GM23248 (cell line): Measurements from ENCODE around the gene RPUSD2. TPM values are rescaled to one million over a fixed set of nuclear protein-coding genes. Genes with fewer than 3 reads are reported as not detected.

ENCODE experiments used
- DNase-seq: peaks from one replicate; pipeline ENCODE4 v3.0.0-alpha.2; 2015
- H2AFZ ChIP-seq: fragments of 200-600 bp; sonication (generic); 2 replicates; pipeline ENCODE4 v1.6.1; 2016; ENCODE audit warnings: antibody characterized with exemption
- H3F3A ChIP-seq: fragments of 200-600 bp; sonication (generic); 2 replicates; pipeline ENCODE4 v1.6.1; 2016; ENCODE audit warnings: mild to moderate bottlenecking, antibody characterized with exemption, mixed run types; ENCODE audit not compliant: insufficient read depth
- H3K27ac ChIP-seq: fragments of 200-600 bp; sonication (generic); 2 replicates; pipeline ENCODE4 v1.5.1; 2016; ENCODE audit warnings: mild to moderate bottlenecking
- H3K27me3 ChIP-seq: fragments of 200-600 bp; sonication (generic); replicated peaks from 2 replicates; pipeline ENCODE4 v1.6.1; 2016; ENCODE audit warnings: mild to moderate bottlenecking; ENCODE audit not compliant: insufficient read depth
- H3K36me3 ChIP-seq: fragments of 200-600 bp; sonication (generic); 2 replicates; pipeline ENCODE4 v1.6.1; 2016; ENCODE audit warnings: low read depth, mild to moderate bottlenecking
- H3K4me1 ChIP-seq: fragments of 200-600 bp; sonication (generic); 2 replicates; pipeline ENCODE4 v1.6.1; 2016; ENCODE audit warnings: mild to moderate bottlenecking; ENCODE audit not compliant: insufficient read depth
- H3K4me2 ChIP-seq: fragments of 200-600 bp; sonication (generic); one replicate; pipeline ENCODE4 v1.6.1; 2016; ENCODE audit warnings: mild to moderate bottlenecking; ENCODE audit not compliant: unreplicated experiment
- H3K4me3 ChIP-seq: fragments of 200-600 bp; sonication (generic); 2 replicates; pipeline ENCODE4 v1.5.1; 2016; ENCODE audit warnings: mild to moderate bottlenecking
- H3K79me2 ChIP-seq: fragments of 200-600 bp; sonication (generic); 2 replicates; pipeline ENCODE4 v1.6.1; 2016; ENCODE audit warnings: mild to moderate bottlenecking; ENCODE audit not compliant: insufficient read depth
- H3K9ac ChIP-seq: fragments of 200-600 bp; sonication (generic); 2 replicates; pipeline ENCODE4 v1.6.1; 2016; ENCODE audit warnings: mild to moderate bottlenecking
- H3K9me2 ChIP-seq: fragments of 200-600 bp; sonication (generic); 2 replicates; pipeline ENCODE4 v1.6.1; 2016; ENCODE audit warnings: mixed run types, mild to moderate bottlenecking, moderate library complexity; ENCODE audit not compliant: insufficient read depth
- H3K9me3 ChIP-seq: fragments of 200-600 bp; sonication (generic); one replicate; pipeline ENCODE4 v1.6.1; 2017; ENCODE audit warnings: low read depth
- H4K20me1 ChIP-seq: fragments of 200-600 bp; sonication (generic); 2 replicates; pipeline ENCODE4 v1.6.0; 2016; ENCODE audit not compliant: insufficient read depth
- EZH2 ChIP-seq: fragments of 200-600 bp; sonication (generic); IDR thresholded peaks from 2 replicates; pipeline ENCODE4 v1.6.1; 2018; ENCODE audit warnings: antibody characterized with exemption, mild to moderate bottlenecking; ENCODE audit not compliant: insufficient read depth, poor library complexity, severe bottlenecking
- EZH2phosphoT487 ChIP-seq: fragments of 200-600 bp; sonication (generic); IDR thresholded peaks from 2 replicates; pipeline ENCODE4 v1.6.1; 2018; ENCODE audit warnings: antibody characterized with exemption, moderate library complexity, mild to moderate bottlenecking, low read depth; ENCODE audit not compliant: insufficient read depth
- WGBS, 2 experiments: methylation state at CpG; one replicate each; pipeline ENCODE4 v1.1.6; 2015 to 2017; ENCODE audit warnings: low lambda C conversion rate in 2 of 2, low coverage in 1 of 2; ENCODE audit errors: missing lambda C conversion rate in 2 of 2; 5-methylcytosine and 5-hydroxymethylcytosine counted together
- in situ Hi-C: fragments of 300-500 bp; cut with MboI; formaldehyde crosslinking; loops from 2 replicates; pipeline ENCODE4 v1.15.0; 2020
- polyA plus RNA-seq: library from polyadenylated mRNA; unstranded; fragments of >200 nt; fragmentation: Nextera tagmentation; extraction: Ambion mirVana; gene quantifications from 2 replicates; pipeline ENCODE4 v1.2.1, GENCODE V29; 2016
- total RNA-seq: library from RNA; depleted of rRNA; stranded (reverse); fragments of >200 nt; shearing (Covaris generic); gene quantifications from 2 replicates; pipeline ENCODE4 v1.2.3, GENCODE V29; 2014

Gene RPUSD2
- total and polyA plus RNA-seq, 2 experiments from 2014 or later: 9.6 to 12.8 TPM

- H3K36me3 ChIP-seq: no peaks in the 10 kb centered on the region
- H3K9me2 ChIP-seq: no peaks in the 10 kb centered on the region
- H3K4me3 ChIP-seq: no peak overlapping the region
- DNase-seq: peak; percentile 4
- in situ Hi-C loops: no loop called here
- no peaks in the 10 kb centered on the region for H3K27me3 ChIP-seq
- 86% methylated on average over 8 of the region's 8 CpGs for WGBS, 2 experiments
- H3F3A ChIP-seq: no peaks in the 10 kb centered on the region
- H3K9ac ChIP-seq: no peak overlapping the region
- H3K4me1 ChIP-seq: no peaks in the 10 kb centered on the region
- H4K20me1 ChIP-seq: no peaks in the 10 kb centered on the region
- no peaks in the 10 kb centered on the region for H3K79me2 ChIP-seq
- no peak overlapping the region for H3K4me2 ChIP-seq
- no peaks in the 10 kb centered on the region for H3K9me3 ChIP-seq
- TF ChIP-seq EZH2: no peak
- no peak for TF ChIP-seq EZH2phosphoT487
- 0 out of 2 replicates have a peak overlapping the region, but pooled peaks have one; percentile 33 for H2AFZ ChIP-seq
- H3K27ac ChIP-seq: no peak overlapping the region
Observed at GRCh38 chr15:40582726-40583246, 13.7 kb downstream of the RPUSD2 start.

GRCh38 chr15:40584191-40584590 lies 15.1 kb downstream of the RPUSD2 start:
- no peak overlapping the region for H3K27ac ChIP-seq
- H3K27me3 ChIP-seq: no peaks in the 10 kb centered on the region
- no peaks in the 10 kb centered on the region for H3K36me3 ChIP-seq
- H4K20me1 ChIP-seq: no peaks in the 10 kb centered on the region
- in situ Hi-C loops: no loop called here
- H3F3A ChIP-seq: no peaks in the 10 kb centered on the region
- TF ChIP-seq EZH2phosphoT487 (no peak), EZH2 (no peak)
- no peak overlapping the region for H3K4me2 ChIP-seq
- no peak for DNase-seq
- H3K4me1 ChIP-seq: no peaks in the 10 kb centered on the region
- H2AFZ ChIP-seq: no peak overlapping the region
- no peaks in the 10 kb centered on the region for H3K79me2 ChIP-seq
- no peaks in the 10 kb centered on the region for H3K9me3 ChIP-seq
- no peaks in the 10 kb centered on the region for H3K9me2 ChIP-seq
- H3K4me3 ChIP-seq: no peak overlapping the region
- WGBS, 2 experiments: 31 to 33% methylated on average over 2 of the region's 2 CpGs
- no peak overlapping the region for H3K9ac ChIP-seq

- Histone ChIP-seq H3K4me1 (no peaks in the 10 kb centered on the region), H3K4me2 (peak overlapping the region; percentile 72), H2AFZ (peak overlapping the region; percentile 88), H3K9ac (no peak overlapping the region), H3K79me2 (peaks cover 8% of the 10 kb centered on the region), H3K27me3 (no peaks in the 10 kb centered on the region), H3K4me3 (0 out of 2 replicates have a peak overlapping the region, but pooled peaks have one; percentile 72), H3K36me3 (no peaks in the 10 kb centered on the region), H3F3A (peaks cover 12% of the 10 kb centered on the region), H3K9me2 (no peaks in the 10 kb centered on the region), H3K9me3 (no peaks in the 10 kb centered on the region), H3K27ac (no peak overlapping the region), H4K20me1 (no peaks in the 10 kb centered on the region)
- no peak for TF ChIP-seq EZH2
- TF ChIP-seq EZH2phosphoT487: no peak
- in situ Hi-C loops: no loop called here
- DNase-seq: peak; percentile 6
- WGBS, 2 experiments: 50 to 52% methylated on average over 12 of the region's 12 CpGs
Observed at GRCh38 chr15:40590667-40591050, 21.6 kb downstream of the RPUSD2 start.

GRCh38 chr15:40591389-40591788 lies 22.3 kb downstream of the RPUSD2 start:
- in situ Hi-C loops: no loop called here
- TF ChIP-seq EZH2phosphoT487: no peak
- no peak for TF ChIP-seq EZH2

More at GRCh38 chr15:40591389-40591788, 22.3 kb downstream of the RPUSD2 start:
- Histone ChIP-seq H3K4me2 (no peak overlapping the region), H3K9me2 (no peaks in the 10 kb centered on the region), H3K27ac (no peak overlapping the region), H3K36me3 (no peaks in the 10 kb centered on the region), H3K9me3 (no peaks in the 10 kb centered on the region), H3K27me3 (no peaks in the 10 kb centered on the region), H3F3A (peaks cover 12% of the 10 kb centered on the region), H3K4me3 (no peak overlapping the region), H3K9ac (no peak overlapping the region), H4K20me1 (no peaks in the 10 kb centered on the region), H2AFZ (0 out of 2 replicates have a peak overlapping the region, but pooled peaks have one; percentile 1), H3K4me1 (no peaks in the 10 kb centered on the region), H3K79me2 (peaks cover 15% of the 10 kb centered on the region)
- no peak for DNase-seq
- 77 to 78% methylated on average over 8 of the region's 8 CpGs for whole genome bisulfite sequencing, 2 experiments
